ENCODE results near the gene GAS1.

The GAS1 gene

GRCh38 chr9:86979657-86980056, 32.4 kb upstream of the GAS1 start:
- WGBS, 2 experiments = 97% methylated on average over 1 of the region's 1 CpG
- no peak overlapping the region for H3K27ac ChIP-seq (ENCODE audit: insufficient read depth, low read depth, low read length, poor library complexity, severe bottlenecking)
- H3K4me1 ChIP-seq (ENCODE audit: control insufficient read depth, insufficient read depth, low read length) = peaks cover 7% of the 10 kb centered on the region
- no peaks in the 10 kb centered on the region for H3K9me3 ChIP-seq (ENCODE audit: control insufficient read depth, low read length)
- H3K4me3 ChIP-seq (ENCODE audit: insufficient read depth, low read depth, low read length) = no peak overlapping the region
- H3K36me3 ChIP-seq (ENCODE audit: control insufficient read depth, insufficient read depth, low read length) = no peaks in the 10 kb centered on the region
- H3K27me3 ChIP-seq (ENCODE audit: control insufficient read depth, insufficient read depth, low read length, poor library complexity, severe bottlenecking) = no peaks in the 10 kb centered on the region

GRCh38 chr9:86978922-86979474, 31.7 kb upstream of the GAS1 start:
- no peak overlapping the region for H3K27ac ChIP-seq (ENCODE audit: insufficient read depth, low read depth, low read length, poor library complexity, severe bottlenecking)
- no peaks in the 10 kb centered on the region for H3K27me3 ChIP-seq (ENCODE audit: control insufficient read depth, insufficient read depth, low read length, poor library complexity, severe bottlenecking)
- WGBS, 2 experiments = 83 to 84% methylated on average over 5 to 6 of the region's 6 CpGs
- no peak overlapping the region for H3K4me3 ChIP-seq (ENCODE audit: insufficient read depth, low read depth, low read length)
- H3K4me1 ChIP-seq (ENCODE audit: control insufficient read depth, insufficient read depth, low read length) = peaks cover 6% of the 10 kb centered on the region
- H3K9me3 ChIP-seq (ENCODE audit: control insufficient read depth, low read length) = no peaks in the 10 kb centered on the region
- H3K36me3 ChIP-seq (ENCODE audit: control insufficient read depth, insufficient read depth, low read length) = no peaks in the 10 kb centered on the region

- no peaks in the 10 kb centered on the region for H3K27me3 ChIP-seq (ENCODE audit: control insufficient read depth, insufficient read depth, low read length, poor library complexity, severe bottlenecking)
- no peaks in the 10 kb centered on the region for H3K9me3 ChIP-seq (ENCODE audit: control insufficient read depth, low read length)
- H3K36me3 ChIP-seq (ENCODE audit: control insufficient read depth, insufficient read depth, low read length) = no peaks in the 10 kb centered on the region
- H3K27ac ChIP-seq (ENCODE audit: insufficient read depth, low read depth, low read length, poor library complexity, severe bottlenecking) = no peak overlapping the region
- WGBS, 2 experiments = 100% methylated on average over 1 to 2 of the region's 2 CpGs
- H3K4me3 ChIP-seq (ENCODE audit: insufficient read depth, low read depth, low read length) = no peak overlapping the region
- peaks cover 5% of the 10 kb centered on the region for H3K4me1 ChIP-seq (ENCODE audit: control insufficient read depth, insufficient read depth, low read length)
These were observed 31.1 kb upstream of the GAS1 start for GRCh38 chr9:86978413-86978812.

GRCh38 chr9:86977205-86977835, 30.0 kb upstream of the GAS1 start:
- H3K9me3 ChIP-seq (ENCODE audit: control insufficient read depth, low read length) = no peaks in the 10 kb centered on the region
- no peaks in the 10 kb centered on the region for H3K27me3 ChIP-seq (ENCODE audit: control insufficient read depth, insufficient read depth, low read length, poor library complexity, severe bottlenecking)
- H3K27ac ChIP-seq (ENCODE audit: insufficient read depth, low read depth, low read length, poor library complexity, severe bottlenecking) = no peak overlapping the region
- no peak overlapping the region for H3K4me3 ChIP-seq (ENCODE audit: insufficient read depth, low read depth, low read length)
- no peaks in the 10 kb centered on the region for H3K36me3 ChIP-seq (ENCODE audit: control insufficient read depth, insufficient read depth, low read length)
- WGBS, 2 experiments = 78 to 92% methylated on average over 3 to 4 of the region's 4 CpGs
- no peaks in the 10 kb centered on the region for H3K4me1 ChIP-seq (ENCODE audit: control insufficient read depth, insufficient read depth, low read length)

GRCh38 chr9:86975606-86976005, 28.3 kb upstream of the GAS1 start:
- H3K4me1 ChIP-seq (ENCODE audit: control insufficient read depth, insufficient read depth, low read length) = no peaks in the 10 kb centered on the region
- no peaks in the 10 kb centered on the region for H3K36me3 ChIP-seq (ENCODE audit: control insufficient read depth, insufficient read depth, low read length)
- no peaks in the 10 kb centered on the region for H3K27me3 ChIP-seq (ENCODE audit: control insufficient read depth, insufficient read depth, low read length, poor library complexity, severe bottlenecking)
- H3K9me3 ChIP-seq (ENCODE audit: control insufficient read depth, low read length) = no peaks in the 10 kb centered on the region
- no peak overlapping the region for H3K4me3 ChIP-seq (ENCODE audit: insufficient read depth, low read depth, low read length)
- H3K27ac ChIP-seq (ENCODE audit: insufficient read depth, low read depth, low read length, poor library complexity, severe bottlenecking) = no peak overlapping the region

- Histone ChIP-seq H3K9me3 (ENCODE audit: control insufficient read depth, low read length) (no peaks in the 10 kb centered on the region), H3K27me3 (ENCODE audit: control insufficient read depth, insufficient read depth, low read length, poor library complexity, severe bottlenecking) (no peaks in the 10 kb centered on the region), H3K36me3 (ENCODE audit: control insufficient read depth, insufficient read depth, low read length) (no peaks in the 10 kb centered on the region), H3K4me3 (ENCODE audit: insufficient read depth, low read depth, low read length) (no peak overlapping the region), H3K4me1 (ENCODE audit: control insufficient read depth, insufficient read depth, low read length) (no peaks in the 10 kb centered on the region), H3K27ac (ENCODE audit: insufficient read depth, low read depth, low read length, poor library complexity, severe bottlenecking) (no peak overlapping the region)
- WGBS, 2 experiments = 82 to 96% methylated on average over 2 of the region's 2 CpGs
These were observed 27.7 kb upstream of the GAS1 start for GRCh38 chr9:86975036-86975435.

GRCh38 chr9:86974421-86974820, 27.1 kb upstream of the GAS1 start:
- Histone ChIP-seq H3K4me1 (ENCODE audit: control insufficient read depth, insufficient read depth, low read length) (no peaks in the 10 kb centered on the region), H3K9me3 (ENCODE audit: control insufficient read depth, low read length) (no peaks in the 10 kb centered on the region), H3K27ac (ENCODE audit: insufficient read depth, low read depth, low read length, poor library complexity, severe bottlenecking) (no peak overlapping the region), H3K27me3 (ENCODE audit: control insufficient read depth, insufficient read depth, low read length, poor library complexity, severe bottlenecking) (no peaks in the 10 kb centered on the region), H3K36me3 (ENCODE audit: control insufficient read depth, insufficient read depth, low read length) (no peaks in the 10 kb centered on the region), H3K4me3 (ENCODE audit: insufficient read depth, low read depth, low read length) (no peak overlapping the region)
- WGBS, 2 experiments = 96% methylated on average over 2 of the region's 2 CpGs

- no peak overlapping the region for H3K27ac ChIP-seq (ENCODE audit: insufficient read depth, low read depth, low read length, poor library complexity, severe bottlenecking)
- H3K4me1 ChIP-seq (ENCODE audit: control insufficient read depth, insufficient read depth, low read length) = no peaks in the 10 kb centered on the region
These were observed 24.4 kb upstream of the GAS1 start for GRCh38 chr9:86971742-86972141.

GRCh38 chr9:86968258-86968920, 21.1 kb upstream of the GAS1 start:
- Histone ChIP-seq H3K9me3 (ENCODE audit: control insufficient read depth, low read length) (no peaks in the 10 kb centered on the region), H3K36me3 (ENCODE audit: control insufficient read depth, insufficient read depth, low read length) (no peaks in the 10 kb centered on the region), H3K4me3 (ENCODE audit: insufficient read depth, low read depth, low read length) (no peak overlapping the region), H3K27me3 (ENCODE audit: control insufficient read depth, insufficient read depth, low read length, poor library complexity, severe bottlenecking) (no peaks in the 10 kb centered on the region), H3K27ac (ENCODE audit: insufficient read depth, low read depth, low read length, poor library complexity, severe bottlenecking) (no peak overlapping the region), H3K4me1 (ENCODE audit: control insufficient read depth, insufficient read depth, low read length) (no peaks in the 10 kb centered on the region)
- WGBS, 2 experiments = 93% methylated on average over 8 of the region's 8 CpGs

More at GRCh38 chr9:86971742-86972141, 24.4 kb upstream of the GAS1 start:
- Histone ChIP-seq H3K27me3 (ENCODE audit: control insufficient read depth, insufficient read depth, low read length, poor library complexity, severe bottlenecking) (no peaks in the 10 kb centered on the region), H3K4me3 (ENCODE audit: insufficient read depth, low read depth, low read length) (no peak overlapping the region), H3K9me3 (ENCODE audit: control insufficient read depth, low read length) (no peaks in the 10 kb centered on the region), H3K36me3 (ENCODE audit: control insufficient read depth, insufficient read depth, low read length) (no peaks in the 10 kb centered on the region)

- H3K9me3 ChIP-seq (ENCODE audit: control insufficient read depth, low read length) = no peaks in the 10 kb centered on the region
These were observed 19.7 kb upstream of the GAS1 start for GRCh38 chr9:86966852-86967511.

More at GRCh38 chr9:86966852-86967511, 19.7 kb upstream of the GAS1 start:
- H3K36me3 ChIP-seq (ENCODE audit: control insufficient read depth, insufficient read depth, low read length) = no peaks in the 10 kb centered on the region
- H3K27ac ChIP-seq (ENCODE audit: insufficient read depth, low read depth, low read length, poor library complexity, severe bottlenecking) = no peak overlapping the region
- no peaks in the 10 kb centered on the region for H3K27me3 ChIP-seq (ENCODE audit: control insufficient read depth, insufficient read depth, low read length, poor library complexity, severe bottlenecking)
- H3K4me3 ChIP-seq (ENCODE audit: insufficient read depth, low read depth, low read length) = no peak overlapping the region
- 91 to 94% methylated on average over 10 of the region's 10 CpGs for WGBS, 2 experiments
- no peaks in the 10 kb centered on the region for H3K4me1 ChIP-seq (ENCODE audit: control insufficient read depth, insufficient read depth, low read length)
